ENCODE measurements around the gene PRAC1.

PRAC1 gene

DNA sequence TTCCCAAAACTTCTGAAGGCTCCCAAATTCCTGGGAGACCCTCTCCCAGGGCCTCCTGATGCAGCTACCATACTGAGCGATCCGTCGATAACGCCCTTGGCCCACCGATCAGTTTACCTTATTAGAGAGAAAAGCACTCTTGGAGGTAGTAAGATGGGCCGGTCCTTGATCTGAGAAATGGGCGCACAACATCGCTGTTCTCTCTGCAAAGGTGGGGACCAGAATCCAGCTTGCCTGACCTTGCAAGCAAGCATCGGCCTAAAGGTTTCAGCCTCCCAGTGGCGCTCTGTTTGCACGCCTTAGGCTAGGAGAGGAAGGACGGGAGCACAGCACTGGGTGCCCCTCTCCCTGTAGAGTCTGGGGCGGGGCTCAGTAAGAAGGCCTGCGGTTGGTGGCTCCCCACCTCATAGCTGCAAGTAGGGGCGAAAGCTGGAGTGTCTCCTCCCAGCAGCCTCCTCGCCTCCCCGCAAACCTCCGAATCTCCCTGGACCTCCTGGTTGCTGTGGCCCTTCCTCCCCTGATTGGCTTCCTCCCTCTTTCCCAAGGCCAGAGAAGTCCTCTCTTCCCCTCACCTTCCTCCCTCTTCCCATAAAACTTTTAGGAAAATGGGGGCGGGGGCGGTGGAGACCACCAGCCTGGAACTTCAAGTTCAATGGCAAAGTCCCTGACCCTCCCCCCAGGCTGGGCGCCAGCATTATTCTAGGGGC, at the start of gene PRAC1:
PRAC1 (minus strand) TSS at position 318 of the 707 bp plus-strand sequence; CDS start at position 192, 126 bp downstream.
- no peak for DNase-seq

DNA sequence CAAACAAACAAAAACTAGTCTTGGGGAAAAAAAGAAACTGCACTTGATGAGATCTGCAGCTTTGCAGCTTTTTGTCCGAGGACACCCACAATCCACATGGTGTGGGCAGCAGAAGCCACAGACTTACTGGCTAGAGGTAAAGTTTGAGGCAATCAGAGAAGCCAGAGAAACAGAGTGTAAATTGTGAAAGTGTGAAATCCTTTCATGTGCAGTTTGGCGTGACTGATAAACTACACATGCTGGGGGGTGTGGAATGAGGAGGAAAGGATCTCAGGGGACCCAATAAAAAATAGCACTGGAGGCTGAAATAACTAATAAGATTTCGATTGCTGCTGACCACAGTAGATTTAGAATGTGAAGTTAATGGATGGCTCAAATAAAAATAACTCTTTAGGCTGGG, 48.6 kb upstream of the PRAC1 start:
- DNase-seq = no peak

DNA sequence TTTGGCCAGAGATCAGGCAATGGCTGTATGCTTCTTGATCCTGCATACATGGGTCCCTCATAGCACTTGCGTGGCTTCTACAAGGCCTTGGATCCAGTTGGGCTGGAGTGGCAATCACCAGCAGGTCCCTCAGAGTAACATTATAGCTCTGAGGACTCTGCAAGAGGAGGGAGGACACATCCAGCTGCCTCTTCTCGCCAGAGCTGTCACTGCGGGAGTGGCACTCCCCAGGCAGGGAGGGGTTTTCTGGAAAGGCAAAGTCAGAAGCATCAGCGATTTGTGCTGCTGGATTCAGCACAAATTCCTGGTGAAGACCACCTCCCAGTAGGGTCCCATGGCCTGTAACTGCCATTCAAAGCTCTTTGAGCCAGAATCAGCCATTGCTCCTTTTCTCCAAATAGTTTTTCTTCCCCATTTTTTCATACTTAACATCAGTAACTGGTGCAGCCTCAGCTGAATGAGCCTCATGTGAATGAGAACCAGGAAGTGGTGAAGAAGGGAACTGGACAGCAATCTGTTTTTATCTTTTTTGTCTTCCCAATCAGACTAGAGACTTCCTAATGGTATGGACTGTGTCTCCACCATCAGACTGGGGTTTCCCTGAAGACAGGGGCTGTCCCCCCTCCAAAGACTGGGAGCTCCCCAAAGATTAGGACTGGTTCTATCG, 46.8 kb upstream of the PRAC1 start:
- no peak for DNase-seq

DNA sequence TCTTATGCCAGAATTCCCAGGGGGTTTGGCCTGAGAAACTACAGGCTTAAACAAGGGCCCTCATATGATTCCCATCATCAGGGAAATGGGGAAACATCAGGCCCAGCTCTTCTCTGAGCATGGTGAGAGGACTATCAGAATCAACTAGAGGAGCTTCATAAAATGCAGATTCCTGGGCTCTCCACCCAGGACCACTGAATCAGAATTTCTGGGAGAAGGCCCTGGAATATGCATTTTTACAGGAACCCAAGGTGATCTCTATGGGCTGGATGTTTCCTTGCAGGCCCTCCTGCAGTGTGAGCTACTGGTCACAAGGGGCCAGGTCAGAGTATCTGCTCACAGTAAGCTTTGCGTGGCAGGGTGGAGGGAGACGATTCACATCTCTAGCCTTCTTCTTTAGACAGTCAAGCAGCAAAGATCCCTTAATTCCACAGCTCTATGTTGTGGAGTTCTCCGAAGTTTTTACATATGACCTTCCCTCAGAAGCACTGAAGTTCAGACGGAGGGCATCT, 45.0 kb upstream of the PRAC1 start:
- no peak for DNase-seq

DNA sequence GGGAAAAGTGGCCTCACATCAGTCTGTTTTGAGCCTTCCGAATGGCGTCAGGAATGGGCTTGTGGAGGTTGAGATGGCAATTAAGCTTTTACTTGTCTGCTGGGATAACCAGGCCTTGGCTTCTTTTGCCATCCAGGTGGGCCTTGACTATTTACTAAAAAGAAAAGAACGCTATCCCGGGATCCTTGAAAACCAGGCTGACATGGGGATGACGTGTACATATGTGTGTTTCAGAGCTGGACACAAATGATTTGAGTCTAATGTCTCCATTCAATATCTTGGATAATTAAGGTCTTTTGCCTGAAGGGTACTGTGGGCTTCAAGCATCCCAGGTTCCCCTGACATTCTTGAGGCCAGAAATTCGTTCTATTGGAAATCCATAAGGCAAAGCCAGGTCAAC, 38.8 kb upstream of the PRAC1 start:
- DNase-seq = no peak

DNA sequence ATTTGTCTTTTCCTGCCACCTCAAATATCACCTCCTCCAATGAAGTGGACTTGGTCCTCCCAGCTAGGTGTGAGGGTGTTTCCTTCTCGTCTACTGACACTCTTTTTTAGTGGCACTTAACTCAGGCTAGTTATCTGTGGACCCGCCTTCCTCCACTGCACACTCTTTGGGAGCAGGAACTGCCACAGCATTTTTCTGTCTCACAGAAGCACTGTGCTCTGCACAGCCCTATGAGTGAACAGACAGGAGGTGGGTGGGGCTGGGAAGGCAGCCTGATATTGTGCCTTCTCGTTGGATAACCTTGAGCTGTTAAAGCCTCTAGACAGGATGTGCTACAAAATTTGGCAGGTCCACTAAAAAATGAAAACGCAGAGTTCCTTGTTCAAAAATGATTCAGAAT, 38.1 kb upstream of the PRAC1 start:
- no peak for DNase-seq

DNA sequence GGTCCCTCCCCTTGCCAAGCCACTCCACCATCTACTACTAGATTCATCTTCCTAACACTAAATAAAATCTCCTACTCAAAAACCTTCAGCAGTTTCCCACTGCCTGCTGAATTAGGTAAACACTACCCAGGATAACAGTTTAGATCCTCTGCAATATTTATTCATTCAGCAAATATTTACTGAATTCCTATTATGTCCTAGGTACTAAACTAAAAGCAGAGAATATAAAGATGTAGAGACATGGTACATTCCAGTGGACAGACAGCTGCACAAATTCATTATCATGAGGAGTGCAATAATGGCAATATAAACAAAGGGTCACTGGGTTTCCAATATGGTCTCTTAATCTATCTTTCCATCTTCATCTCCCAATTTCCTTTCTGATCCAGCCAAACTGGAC, 37.0 kb upstream of the PRAC1 start:
- DNase-seq = no peak

DNA sequence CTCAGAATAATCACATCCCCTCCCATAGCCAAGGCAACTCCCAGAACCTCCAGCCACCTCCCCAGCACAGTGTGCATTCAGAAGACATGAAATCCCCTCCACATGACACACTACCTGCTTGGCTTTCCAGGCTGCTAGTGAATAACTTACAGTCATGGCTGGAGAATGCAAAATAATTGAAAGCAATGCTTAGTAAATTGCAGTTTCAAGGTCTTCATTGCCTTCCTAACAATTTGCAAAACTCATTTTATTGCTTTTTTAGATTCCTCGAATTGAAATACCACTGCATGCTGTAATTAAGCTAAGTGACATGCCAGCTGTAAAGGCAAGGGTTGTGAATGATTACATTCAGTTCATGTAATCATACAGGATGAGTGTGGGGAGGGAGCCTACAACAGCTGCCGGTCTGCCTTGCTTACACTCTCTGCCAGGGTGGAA, 35.2 kb upstream of the PRAC1 start:
- DNase-seq = no peak

DNA sequence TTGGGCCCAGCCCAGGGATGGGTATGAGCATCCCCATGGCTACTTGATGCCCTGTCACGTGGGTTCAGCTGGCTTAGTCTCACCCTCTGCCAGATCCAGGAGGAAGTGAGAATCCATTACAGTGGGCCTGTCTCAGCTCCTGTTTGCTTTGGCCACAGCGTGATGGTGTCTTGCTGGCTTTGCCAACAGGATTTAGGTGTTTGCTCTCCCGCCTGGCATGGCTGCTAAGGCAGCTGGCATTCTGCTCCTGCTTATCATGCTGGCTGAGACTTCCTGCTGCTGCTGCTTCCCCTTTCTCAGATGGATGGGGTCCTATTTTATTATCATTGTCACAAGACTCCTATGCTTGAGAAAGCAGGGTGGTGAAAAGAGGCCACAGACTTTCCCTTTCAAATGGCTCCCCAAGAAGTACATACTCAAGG, 34.5 kb upstream of the PRAC1 start:
- no peak for DNase-seq

DNA sequence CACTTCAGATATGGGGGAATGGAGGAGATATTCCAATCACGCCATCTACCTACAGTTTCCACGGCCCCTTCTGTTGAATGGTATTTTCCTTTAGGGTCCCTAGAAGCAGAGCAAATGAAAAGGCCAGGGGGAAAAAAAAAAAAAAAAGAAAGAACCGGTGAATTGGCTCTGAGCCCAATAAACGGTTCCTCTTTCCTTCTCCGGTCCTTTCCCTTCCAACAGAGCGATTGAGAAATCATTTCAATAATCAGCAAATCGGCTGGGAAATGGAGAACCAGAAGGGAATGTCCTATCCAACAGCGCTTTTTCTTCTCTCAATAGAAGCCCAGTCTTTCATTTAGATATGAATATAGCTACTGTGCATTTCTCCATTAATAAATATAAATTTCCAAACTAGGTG, 33.0 kb upstream of the PRAC1 start:
- DNase-seq = no peak

DNA sequence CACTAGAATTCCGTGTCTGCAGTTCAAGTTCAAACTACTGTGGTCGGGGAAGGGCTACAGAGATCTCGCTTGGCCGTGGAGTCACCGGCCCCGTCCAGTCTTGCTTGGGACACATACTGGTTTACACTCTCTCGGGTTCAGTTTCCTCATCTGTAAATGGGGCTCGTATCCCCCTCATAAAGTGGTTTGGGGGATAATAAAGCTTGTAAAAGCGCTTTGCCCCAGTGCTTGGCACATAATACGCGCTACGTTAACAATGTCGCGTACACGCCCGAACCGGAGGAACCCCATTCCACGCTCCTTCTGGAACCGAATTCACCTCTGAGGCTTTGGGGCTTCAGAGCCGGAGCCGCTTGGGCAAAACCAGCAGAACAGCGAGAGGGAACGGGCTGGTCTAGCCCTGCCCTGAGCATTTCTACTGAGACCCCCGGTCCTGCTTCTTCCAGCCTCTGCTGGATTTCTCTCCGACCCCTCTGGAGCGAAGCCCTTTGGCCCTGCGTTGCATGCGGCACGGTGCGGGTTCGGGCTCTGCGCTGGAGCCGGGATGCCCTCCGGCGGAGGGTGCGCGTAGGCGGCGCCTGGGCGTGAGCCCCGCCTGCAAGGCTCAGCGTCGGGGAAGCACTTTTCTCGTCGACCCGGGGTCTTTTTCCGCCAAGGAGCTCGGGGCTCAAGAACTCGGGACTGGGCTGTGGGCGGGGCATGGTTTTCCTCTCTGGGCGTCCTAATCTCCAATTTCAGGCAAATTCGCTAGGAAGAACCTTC, 32.4 kb upstream of the PRAC1 start:
- DNase-seq = no peak

DNA sequence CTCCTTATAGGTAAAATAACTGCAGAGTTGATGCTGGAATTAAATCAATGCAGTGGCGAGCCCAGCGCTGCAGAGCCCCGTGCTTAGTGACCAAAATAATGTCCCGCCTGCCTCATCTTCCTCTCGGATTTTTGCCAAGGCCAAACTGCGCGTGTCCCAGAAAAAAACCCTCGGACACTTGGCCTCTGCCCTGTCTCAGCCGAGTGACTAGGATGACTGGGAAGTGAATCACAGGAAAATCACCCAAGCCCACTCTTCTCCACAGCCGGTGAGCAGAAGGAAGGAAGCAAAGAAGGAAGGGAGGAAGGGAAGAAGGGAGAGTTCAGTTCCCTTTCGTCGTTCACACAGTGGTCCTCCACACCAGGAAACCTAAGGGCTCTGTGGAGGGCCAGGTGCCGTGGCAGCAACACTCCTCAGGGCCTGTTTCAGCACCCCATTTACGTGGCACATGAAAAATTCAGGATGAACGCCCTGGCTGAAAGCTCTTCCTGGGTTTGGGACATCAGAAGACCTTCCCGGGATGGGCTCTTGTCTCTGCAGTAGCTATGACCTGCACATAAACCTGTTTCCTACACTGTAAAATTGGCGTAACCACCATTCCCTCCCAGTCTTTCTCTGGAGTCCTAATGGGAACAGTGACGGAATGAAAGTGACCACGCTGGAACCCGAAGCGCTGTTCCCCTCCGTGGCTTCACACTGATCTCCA, 31.6 kb upstream of the PRAC1 start:
- DNase-seq = no peak

DNA sequence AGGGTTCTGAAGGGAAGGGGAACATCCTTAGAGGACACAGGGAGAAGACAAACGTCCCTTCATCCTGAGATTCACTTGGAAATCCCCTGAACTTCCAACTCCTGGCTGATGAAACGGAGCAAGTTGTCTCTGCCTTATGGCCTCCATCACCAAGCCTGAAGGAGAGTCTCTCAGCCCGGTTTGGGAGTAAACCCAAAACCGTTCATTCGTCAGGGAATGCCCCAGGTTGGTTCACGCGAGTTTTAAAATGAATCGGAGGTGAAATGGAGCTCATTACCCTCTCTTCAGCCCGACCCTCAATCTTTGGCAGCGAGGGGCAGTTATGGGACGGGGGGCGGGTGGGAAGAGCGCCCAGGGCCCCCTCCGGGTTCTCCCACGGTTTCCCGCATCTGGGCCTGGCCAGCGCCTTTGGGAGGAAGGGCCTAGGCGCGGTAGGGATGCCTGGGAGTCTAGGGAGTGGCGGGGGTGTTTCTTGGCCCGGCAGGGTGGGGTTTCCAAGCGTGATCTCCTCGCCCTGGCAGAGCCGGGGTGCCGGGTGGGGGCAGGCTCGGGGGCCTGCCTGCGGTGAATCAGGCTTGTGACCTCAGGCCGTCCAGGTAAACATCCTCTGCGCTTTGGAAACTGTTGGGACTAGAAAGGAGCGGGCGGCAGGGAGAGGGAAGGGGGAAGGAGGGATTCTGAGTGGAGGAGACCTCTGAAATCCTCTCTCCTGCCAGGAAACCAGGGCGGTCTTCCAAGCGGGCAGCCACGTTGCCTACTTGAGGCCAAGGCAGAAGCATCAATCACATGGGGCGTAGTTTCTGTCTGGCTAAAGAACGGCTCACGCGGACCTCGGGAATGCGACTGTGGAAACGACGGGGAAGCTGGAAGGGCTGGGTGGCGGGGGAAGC, 30.3 kb upstream of the PRAC1 start:
- no peak for DNase-seq

DNA sequence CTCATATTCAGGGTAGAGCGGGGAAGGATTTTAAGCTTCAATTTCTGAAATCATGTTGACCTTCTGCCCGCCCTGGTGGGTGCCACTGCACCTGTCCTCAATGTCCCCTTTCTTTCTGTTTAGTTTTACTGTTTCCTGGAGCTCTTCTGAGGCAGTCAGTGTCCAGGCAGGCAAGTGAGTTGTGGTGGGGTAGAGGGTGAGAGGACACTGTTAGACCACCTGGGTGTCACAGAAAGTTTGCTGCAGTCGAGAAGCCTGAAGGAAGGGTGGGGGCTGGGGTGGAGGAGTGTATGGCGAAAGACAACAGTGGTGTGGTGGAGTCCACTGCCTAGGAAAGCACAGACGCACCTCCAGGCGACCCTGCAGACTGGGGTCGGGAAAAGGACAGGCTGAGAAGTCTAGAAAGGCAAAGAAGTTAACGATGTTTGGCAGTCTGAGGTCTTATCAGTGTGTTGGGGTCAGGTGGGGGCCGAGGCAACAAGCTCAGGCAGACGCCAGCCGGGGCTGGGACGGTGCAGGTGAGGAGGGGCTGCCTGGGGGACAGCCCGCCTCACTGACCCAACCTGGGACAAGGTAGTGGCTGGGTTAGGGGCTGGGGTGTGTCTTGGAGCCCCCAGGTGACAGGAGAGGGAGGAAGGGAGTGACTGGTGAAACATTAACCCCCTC, 29.5 kb upstream of the PRAC1 start:
- no peak for DNase-seq

DNA sequence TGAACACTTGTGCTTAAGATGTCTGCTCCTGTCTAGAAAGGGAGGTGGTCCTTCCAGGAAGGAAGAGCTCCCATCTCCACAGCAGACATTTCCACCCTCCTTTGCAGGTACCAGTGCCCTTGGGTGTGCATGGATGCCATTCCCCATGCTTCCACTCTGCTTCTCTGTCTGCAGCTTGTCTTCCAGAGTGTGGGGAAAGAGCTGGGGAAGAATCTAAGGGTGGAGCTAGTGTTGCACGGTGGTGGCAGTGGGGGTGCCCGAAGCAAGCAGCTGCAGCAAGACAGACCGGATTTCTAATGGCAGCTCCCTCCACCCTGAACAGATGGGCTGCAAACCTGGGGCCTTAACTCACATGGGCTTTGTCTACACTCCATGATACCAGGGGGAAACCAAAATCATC, 28.9 kb upstream of the PRAC1 start:
- no peak for DNase-seq

DNA sequence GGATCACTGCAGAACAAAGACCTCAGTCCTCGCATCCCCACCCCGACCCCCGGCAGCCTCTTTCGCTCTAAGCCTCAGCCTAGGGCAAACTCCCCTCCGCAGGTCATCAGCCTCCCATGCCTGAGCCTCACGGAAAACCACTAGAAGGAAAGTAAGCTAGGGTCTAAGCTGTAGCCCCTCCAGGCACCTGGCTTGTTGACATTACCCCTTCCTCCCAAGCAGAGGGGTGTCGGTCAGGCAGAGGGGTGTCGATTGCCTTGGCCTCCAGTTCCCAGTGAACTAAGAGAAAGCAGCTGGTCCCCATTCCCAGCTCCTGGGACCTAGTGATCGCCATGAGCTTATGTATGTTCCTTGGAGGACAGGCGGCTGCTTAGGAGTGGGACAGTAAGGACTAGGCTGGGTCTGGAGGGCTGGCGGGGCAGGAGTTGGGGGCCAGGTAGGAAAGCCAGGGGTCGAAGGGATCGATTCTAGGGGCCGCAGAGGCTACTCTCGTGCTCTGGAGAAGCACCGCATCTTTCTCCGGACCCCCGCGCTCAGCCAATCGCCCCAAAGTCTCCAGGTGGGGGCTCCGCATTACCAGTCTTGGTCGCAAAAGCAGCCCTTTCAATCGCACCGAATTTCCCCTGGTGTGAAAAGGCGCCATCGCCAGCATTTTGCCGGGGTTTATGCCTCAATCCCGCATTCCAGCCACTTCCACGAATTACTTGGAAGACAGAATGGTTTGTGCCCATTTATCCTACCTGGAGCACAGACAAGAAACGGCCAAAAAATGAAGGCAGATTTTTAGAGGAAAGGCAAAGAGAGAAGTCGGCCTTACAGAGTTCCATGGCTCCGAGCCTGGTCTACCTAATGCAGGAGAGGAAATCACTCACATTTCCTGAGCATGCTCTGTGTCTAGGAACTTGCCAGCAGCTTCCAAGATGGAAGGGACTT, 27.6 kb upstream of the PRAC1 start:
- no peak for DNase-seq

DNA sequence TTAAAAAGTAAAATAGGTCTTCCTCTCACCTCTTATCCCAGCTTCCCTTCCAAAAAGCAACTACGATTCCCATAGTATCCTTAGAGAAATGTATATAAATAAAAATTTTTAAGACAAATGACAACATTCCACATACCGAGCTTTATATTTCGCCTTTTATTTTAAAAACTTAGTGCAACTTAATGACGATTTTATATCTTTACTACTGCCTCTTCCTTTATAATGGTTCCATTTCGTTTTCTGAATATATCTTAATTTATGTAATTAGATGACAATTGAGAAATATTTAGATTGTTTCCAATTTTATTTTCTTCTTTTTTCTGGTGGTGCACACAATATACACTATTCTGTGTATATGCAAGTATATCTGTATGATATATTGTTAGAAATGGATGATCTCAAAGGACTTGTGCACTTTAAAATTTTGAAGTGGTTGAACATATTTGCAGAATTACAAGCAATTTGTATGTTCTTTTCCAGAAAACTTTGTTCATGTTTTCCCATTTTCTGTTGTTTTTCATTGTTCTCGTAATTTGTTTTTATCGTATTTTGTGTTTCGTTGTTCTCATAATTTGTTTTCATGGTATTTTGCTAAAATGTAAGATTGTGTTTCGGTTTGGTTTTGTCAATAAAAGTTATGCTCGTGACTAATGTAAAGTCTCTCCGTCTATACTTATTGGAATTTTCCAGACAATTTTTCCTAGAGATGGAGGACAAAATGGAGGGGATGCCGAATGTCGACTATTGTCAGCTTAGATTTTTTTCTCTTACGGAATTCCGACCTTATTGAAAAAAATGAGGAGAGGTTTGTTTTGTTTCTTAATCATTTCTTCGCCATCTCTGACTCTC, 26.6 kb upstream of the PRAC1 start:
- DNase-seq = no peak

DNA sequence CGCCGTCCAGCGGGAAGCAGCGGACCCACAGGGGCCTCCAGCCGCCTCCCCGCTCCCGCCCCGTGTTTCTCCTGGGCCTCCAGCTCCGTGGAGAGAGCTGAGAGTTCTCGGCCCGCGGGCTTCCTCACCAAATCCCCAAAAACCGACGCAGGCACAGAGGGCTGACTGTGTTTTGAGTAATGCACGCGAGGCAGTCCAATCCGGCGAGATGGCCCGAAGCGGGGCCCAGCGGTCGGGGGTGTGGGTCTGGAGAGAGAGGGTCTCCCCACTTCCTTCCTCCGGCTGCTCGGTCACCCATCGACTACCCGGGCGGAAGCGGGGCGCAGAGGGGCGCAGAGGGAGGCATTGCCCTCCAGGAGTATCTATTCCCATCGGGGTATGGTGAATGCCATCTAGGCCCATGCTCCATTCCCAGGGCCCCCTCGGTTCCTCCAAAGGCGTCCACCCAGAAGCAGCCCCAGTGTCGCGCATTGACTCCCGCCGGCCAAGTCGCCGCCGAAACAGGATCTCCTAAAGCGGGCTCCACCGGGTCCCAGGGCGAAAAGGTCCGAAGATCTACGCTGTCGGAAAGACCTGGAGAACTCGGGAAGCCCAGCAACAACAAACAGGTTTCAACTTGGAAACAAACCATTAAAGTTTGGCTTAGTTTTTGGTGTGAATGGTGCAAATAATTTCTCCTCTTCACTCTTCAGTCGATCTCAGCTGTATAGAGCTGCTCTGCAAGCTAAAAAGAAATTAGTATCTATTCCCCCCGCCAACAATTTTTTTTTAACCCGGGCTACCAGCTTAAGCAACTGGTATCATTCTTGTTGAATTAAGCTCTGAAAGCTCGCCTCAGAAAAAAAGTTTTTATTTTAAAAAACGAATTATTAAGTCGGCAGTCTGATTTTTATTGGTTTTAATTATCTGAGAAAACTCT, 25.4 kb upstream of the PRAC1 start:
- no peak for DNase-seq

Data from DMS79 (cell line).